22Rv1 (cell line): ENCODE results near the gene SLC1A7.

Source experiments
- H3K27ac ChIP-seq: fragments of 450-650 bp; 2 replicates; pipeline ENCODE4 v1.5.1; 2017
- CTCF ChIP-seq: fragments of 450-650 bp; IDR thresholded peaks from 2 replicates; pipeline ENCODE4 v1.5.1; 2017; ENCODE audit warnings: mild to moderate bottlenecking
- ZFX ChIP-seq: fragments of 450-650 bp; IDR thresholded peaks from 2 replicates; pipeline ENCODE4 v1.6.1; 2017; ENCODE audit warnings: antibody characterized with exemption, borderline replicate concordance

Gene SLC1A7

DNA sequence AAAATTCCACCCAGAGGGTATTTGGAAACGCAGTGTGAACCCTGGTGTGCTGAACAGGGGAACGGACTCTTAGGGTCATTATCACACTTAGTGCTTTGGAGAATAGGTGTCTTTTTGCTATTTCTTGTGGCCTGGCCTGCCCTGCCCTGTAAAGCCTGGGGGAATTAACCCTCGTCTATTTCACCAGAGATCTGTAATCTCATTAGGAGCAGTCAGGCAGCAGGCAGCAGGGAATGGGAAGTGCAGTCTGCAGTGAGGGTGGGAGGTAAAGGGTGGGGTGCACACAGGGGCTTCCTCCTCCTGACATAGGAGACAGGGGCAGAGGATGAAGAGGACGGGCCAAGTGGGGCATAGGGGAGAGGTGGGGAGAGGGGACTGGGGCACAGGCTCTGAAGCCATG lies 1.1 kb upstream of the SLC1A7 start:
- no peak overlapping the region for H3K27ac ChIP-seq
- TF ChIP-seq CTCF (no peak), ZFX (no peak)

DNA sequence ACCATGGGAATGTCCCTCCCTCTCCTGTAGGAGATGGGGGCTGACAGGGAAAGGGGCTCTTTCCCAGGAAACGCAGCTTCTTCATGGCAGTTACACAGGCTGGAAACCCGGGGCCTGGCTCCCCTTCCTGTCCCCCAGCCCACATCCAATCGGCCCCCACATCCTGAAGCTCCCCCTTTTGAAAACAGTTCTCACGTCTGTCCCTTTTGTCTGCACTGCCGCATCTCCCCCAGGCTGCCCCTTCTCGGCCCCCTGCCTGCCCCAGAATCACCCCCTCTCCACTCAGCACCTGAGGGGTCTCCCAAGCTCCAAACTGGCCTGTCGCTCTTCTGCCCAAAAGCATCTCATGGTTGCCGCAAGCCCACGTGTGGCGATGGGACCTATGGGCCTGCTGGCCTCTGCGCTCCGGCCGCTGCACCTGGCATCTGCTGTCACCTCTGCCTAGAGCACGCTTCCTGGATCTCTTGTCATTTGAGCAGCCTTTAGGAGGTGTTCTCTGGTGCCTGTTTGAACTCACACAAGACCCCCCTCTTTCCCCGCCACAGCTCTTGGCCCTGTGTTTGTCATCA lies 867 bp downstream of the SLC1A7 start:
- no peak overlapping the region for H3K27ac ChIP-seq
- TF ChIP-seq CTCF, result no peak
- TF ChIP-seq ZFX, result no peak

- no peak overlapping the region for H3K27ac ChIP-seq
- TF ChIP-seq CTCF (no peak), ZFX (no peak)
Observed at GRCh38 chr1:53140451-53140850, 2.0 kb downstream of the SLC1A7 start.

DNA sequence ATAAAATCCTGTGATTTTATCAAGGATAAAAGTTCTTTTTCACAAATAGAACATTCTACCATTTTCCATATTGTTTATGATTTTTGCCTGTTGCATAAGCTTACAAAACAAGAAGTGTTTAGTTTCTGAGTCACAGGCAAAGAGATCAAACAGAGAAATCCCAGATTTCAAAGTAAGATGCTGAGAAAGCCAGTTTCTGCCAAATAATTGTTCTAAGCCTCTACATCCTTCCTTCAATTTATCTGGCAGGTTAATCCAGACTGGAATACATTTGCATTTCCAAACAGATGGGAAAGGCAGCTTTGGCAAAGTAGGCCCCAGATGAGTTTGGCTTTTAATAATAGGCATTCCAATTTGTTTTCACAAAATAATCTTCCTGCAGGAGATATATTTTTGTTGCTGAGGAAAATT lies 2.5 kb downstream of the SLC1A7 start:
- no peak for TF ChIP-seq CTCF
- TF ChIP-seq ZFX, result no peak
- no peak overlapping the region for H3K27ac ChIP-seq

DNA sequence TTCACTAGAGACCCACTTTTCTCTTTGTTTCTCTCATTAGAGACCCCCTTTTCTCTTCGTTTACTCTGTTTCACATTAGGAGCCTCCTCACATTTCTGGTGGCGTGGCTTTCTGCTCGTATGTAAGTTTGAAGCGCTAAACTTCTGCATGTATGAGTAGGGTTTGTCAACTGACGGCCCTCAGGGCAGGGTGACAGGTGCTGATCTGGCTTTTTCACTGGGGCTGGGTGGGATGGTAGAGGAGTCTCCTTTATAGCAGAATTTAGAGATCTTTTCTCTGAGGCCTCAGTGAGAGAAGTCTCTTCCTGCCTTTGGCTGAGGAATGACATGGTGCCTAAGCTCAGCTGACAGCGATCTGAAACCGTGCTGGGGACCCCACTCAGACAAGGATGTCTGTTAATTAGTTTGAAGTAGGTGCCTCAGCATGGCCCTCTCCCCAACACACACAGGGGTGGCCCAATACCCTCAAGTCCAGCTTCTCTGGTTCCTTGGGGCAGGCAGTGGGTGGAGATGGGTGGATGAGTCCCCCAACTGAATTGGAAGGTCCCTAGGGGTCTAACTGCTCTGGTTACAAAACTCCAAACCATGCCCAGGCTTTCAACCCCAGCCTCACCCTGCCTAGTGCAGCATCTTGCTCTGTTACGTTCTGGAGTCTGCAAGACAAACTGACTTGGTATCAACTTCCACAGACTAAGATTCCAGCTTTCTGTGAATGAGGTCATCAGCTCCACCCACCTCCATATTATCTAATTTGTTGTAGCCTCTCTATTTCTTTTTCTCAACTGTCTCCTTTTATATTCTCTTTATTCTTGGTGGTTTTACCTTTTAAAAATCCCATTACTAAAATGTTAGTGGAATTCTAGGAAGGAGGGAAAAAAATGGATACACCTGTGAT lies 3.2 kb downstream of the SLC1A7 start:
- H3K27ac ChIP-seq, result no peak overlapping the region
- no peak for TF ChIP-seq CTCF
- no peak for TF ChIP-seq ZFX

DNA sequence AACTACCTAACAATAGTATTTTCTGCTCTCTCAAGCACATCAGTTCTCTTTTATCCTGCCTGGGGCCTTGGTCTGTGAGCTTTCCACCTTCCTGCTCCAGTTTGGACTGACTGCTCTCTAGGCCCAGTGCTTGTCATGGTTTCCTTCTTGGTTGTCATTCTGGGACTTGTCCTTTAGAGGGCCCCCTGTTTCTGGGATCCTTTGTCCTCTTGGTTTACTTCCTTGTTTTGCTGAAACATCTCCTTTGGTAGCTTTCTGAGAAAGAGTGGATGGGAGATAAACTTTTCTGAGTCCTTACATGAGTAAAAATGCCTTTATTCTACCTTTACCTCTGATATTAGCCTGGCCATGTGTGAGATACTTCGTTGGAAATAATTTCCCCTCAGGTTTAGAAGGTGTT lies 4.7 kb downstream of the SLC1A7 start:
- TF ChIP-seq ZFX (no peak), CTCF (0 out of 2 replicates have a peak, but pooled peaks have one; percentile 8)
- no peak overlapping the region for H3K27ac ChIP-seq

- no peak overlapping the region for H3K27ac ChIP-seq
- TF ChIP-seq CTCF (no peak), ZFX (no peak)
Observed at GRCh38 chr1:53135735-53136114, 6.7 kb downstream of the SLC1A7 start.
